GM18502 (cell line): ENCODE data around the gene CD200R1.

Experiments used
- ATAC-seq: cut with Tn5 transposase; IDR thresholded peaks from one replicate; pipeline ENCODE4 v1.9.1; 2021; ENCODE audit warnings: mild to moderate bottlenecking; ENCODE audit not compliant: unreplicated experiment, poor library complexity

CD200R1 gene, protein sequence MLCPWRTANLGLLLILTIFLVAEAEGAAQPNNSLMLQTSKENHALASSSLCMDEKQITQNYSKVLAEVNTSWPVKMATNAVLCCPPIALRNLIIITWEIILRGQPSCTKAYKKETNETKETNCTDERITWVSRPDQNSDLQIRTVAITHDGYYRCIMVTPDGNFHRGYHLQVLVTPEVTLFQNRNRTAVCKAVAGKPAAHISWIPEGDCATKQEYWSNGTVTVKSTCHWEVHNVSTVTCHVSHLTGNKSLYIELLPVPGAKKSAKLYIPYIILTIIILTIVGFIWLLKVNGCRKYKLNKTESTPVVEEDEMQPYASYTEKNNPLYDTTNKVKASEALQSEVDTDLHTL

GRCh38 chr3:112974894-112975293 is at the start of gene CD200R1:
Gene CD200R1, minus strand, starts transcription at chr3:112975103. Its CDS starts 246 bp downstream, at chr3:112974857.
- no peak for ATAC-seq

DNA sequence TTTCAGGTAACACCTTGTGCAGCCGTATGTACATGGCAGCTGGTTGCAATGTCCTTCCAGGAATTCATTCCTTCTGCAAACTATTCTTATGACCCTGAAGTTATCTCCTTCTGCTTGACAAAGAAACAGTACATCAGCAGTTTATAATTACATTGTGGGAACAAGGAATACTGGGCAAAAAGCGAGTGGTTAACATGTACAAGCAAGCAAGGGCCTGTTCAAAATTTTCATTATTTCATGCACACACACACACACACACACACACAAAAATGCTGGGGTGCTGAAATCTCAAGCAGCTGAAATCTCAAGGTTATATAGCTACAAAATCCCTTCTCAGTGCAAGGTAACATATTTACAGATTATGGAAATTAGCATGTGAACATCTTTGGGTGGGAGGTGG is 46.6 kb upstream of the CD200R1 start:
- ATAC-seq = no peak

DNA sequence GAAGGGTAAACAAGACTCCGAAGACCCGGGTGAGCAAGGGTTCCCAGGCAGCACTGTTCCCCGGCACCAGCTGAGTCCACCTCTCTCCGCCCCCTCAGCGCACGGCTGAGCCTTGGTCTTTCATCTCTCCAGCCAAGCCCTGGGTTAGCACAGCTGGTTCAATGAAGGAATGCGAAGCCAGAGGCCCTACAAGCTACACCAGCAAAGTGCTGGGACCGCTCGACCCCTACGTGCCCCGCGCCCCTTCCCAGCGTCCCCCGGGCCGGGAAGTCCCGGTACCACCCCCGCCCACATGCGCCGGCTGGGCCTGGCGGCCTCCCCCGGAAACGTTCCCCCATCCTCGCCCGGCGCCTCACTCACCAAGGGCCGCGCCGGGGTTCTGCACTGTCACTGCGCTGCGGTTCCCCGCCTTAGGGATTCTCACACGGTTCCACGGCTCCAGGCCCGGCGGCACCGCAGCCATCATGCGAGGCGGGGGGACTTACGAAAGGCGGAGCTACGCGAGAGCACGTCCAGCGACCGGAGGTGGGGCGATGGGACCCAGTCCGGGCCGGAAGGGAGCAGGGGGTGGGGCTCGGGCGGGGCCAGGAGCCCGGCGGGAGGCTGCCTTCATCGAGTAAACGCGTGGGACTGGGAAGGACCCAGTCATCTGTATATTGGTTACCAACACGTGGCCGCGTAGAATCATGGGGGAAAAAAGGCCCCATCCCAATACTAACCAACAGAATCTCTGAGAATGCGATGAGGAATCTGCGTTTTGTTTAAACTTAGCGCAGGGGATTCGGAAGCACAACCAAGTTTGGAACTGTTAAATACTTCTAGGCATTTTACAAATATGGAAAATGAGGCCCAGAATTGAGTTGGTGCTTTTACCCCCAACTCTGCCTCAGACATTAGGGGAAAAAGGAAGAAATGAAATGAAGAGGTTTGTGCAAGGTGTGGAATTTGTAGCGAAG is 44.6 kb upstream of the CD200R1 start:
- ATAC-seq = peak; percentile 90

DNA sequence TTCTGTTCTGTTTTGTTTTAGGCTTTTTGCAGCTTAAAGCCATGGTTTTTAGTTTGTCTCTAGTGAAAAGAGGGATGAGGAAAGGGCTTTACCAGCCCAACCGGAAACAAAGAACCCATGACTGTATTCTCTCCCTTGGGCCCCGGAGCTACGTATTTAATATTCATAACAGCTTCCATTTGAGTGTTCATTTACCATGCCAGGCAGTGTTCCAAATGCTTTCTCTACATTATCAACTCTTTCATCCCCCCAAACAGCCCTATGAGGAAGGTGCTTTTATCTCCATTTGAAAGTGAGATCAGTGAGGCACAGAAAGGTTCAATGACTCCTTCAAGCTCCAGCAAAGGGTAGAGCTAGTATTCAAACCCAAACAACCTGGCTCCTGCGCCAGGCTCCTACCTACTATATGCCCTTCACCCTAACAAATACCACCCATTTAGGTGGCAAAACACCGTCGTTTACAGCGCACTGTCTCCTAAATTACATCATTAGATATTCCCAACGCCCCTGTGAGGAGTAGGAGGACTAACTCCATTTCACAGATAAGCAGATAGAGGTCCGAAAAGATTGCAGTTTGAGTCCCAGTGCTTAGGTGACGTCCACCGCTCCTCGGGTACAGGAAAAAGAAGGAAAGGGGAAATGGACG is 43.8 kb upstream of the CD200R1 start:
- ATAC-seq = peak; percentile 15

GRCh38 chr3:113013593-113013992 is 38.7 kb upstream of the CD200R1 start:
- no peak for ATAC-seq

- ATAC-seq = no peak
Measured at GRCh38 chr3:113008117-113008516, 33.2 kb upstream of the CD200R1 start.

DNA sequence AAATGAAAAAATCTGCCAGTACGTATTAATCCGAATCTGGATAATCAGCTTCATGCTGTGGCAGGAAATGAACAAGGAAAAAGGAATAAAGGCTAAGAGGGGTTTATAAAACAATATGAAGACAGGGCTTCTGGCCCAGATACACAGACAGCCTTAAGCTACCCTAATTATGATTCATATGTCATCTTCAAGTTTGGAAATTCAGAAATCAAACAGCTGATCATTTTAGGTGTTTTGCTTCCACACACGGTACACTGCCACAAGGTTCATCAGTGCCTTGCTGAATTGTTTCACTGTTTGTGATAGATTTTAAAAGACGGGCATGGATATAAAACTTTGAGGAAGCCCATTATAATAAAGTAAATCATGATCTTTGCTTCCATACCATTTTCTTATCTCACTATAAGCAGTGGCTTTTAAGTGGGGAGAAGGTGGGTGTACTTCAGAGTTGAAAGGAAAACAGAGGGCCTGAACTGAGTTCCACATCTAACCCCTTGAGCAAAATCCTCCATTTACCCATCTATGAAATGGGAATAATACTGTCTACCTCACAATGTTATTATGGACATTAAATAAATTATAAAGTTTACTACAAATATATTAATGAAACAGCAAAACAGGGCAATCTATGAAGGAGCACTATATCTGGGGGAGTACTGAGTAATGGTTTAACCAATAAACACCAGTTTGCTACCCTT is 31.6 kb upstream of the CD200R1 start:
- ATAC-seq = no peak

- ATAC-seq = no peak
Measured at GRCh38 chr3:113005611-113006010, 30.7 kb upstream of the CD200R1 start.

GRCh38 chr3:113002679-113003078 is 27.8 kb upstream of the CD200R1 start:
- ATAC-seq = no peak

- ATAC-seq = no peak
Measured at GRCh38 chr3:113002037-113002436, 27.1 kb upstream of the CD200R1 start.

DNA sequence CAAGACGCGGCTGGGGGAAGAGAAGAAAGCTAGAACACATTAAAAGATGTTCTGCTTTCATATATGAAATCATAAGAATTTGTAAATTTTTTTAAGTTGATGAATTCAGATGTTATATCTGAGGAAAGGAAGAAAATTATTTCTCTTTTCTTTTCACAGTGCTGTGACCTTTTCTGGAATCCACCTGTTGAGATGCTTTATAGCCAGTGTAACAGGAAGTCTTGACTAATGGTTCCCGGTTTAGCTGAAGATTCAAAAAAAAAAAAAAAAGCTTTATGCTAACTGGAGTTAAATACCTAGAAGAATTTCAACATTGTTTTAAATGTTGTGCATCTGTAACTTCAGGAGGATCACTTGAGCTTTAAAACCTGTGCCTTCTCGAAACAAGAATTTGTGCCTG is 25.8 kb upstream of the CD200R1 start:
- no peak for ATAC-seq

DNA sequence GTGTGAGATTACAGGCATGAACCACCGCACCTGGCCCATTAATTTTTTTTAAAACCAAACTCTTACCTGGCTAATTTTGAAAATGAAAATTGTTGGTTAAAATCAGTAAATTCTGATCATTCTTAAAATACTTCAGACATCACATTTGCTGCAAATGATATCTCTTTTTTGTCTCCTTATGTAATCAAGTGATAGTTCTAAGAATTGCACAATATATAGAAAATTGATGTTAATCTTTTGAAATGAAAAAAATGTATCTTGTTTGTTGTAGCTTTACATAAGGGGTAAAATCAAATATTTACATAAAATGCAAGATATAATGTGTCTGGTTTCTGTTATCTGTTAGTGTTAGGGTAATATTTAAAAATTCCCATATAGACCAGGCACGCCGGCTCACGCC is 20.9 kb upstream of the CD200R1 start:
- no peak for ATAC-seq

- ATAC-seq = peak; percentile 96
Measured at GRCh38 chr3:112990672-112991602, 16.0 kb upstream of the CD200R1 start, which contains the start of gene GTPBP8. Gene GTPBP8, plus strand, starts transcription at chr3:112990984. Its CDS starts 16 bp downstream, at chr3:112991000.

GRCh38 chr3:112987710-112988334 is 12.9 kb upstream of the CD200R1 start:
- no peak for ATAC-seq

DNA sequence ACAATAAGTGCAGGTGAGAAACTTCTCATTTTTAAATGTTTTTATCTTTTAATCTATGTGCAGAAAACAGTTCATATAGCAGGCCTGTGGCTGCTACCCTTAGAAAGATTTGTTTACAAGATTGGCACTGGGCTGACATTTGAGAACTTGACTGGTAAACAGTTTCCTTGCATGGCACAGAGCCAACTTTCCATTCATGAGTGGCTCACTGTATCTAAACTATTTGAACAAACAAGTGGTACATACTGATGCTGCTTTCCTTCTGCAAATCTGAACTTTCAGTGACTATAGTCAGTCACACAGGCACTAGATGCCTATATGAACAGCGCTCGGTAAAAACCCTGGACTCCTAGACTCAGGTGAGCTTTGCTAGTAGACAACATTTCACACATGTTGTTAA is 9.6 kb upstream of the CD200R1 start:
- no peak for ATAC-seq

GRCh38 chr3:112982710-112983109 is 7.8 kb upstream of the CD200R1 start:
- ATAC-seq = no peak

GRCh38 chr3:112980080-112980479 is 5.2 kb upstream of the CD200R1 start:
- ATAC-seq = no peak

DNA sequence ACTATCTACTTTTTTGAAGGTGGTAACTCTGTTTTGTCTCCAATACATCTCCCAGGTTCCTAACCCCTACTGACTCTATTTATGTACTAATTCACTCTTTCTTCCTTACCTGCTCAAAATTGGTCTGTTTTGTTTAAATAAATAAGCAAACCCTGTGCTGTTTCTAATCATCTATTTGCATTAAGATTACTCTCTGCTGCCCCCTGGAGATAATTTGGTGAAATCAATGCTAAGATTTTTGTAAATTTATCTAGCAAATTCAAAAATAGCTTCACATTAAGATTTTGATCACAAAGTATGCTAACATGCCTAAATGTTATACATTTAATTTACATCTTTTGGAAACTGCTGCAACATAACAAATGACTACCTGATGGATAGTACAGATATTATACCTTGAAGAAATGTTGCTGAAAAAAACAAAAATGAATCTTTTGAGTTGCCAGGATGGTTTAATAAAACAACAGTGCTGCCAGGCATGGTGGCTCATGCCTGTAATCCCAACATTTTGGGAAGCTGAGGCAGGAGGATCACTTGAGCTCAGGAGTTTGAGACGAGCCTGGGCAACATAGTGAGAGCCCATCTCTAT is 4.4 kb upstream of the CD200R1 start:
- ATAC-seq = no peak
